AG10803 (cell line): Measurements from ENCODE around the gene PTGES2.

Experiments used
- DNase-seq: peaks from one replicate; pipeline ENCODE4 v3.0.0; 2010; ENCODE audit warnings: low read depth
- H3K4me3 ChIP-seq: 2 replicates; pipeline ENCODE4 v1.5.1; 2011; ENCODE audit warnings: mild to moderate bottlenecking, low read length, control low read depth
- TF ChIP-seq, protein P1 (sequence below): conservative IDR thresholded peaks from 2 replicates; pipeline ENCODE4 v1.5.1; 2011; ENCODE audit warnings: mild to moderate bottlenecking, low read length, control low read depth, inconsistent platforms

The PTGES2 gene

DNA sequence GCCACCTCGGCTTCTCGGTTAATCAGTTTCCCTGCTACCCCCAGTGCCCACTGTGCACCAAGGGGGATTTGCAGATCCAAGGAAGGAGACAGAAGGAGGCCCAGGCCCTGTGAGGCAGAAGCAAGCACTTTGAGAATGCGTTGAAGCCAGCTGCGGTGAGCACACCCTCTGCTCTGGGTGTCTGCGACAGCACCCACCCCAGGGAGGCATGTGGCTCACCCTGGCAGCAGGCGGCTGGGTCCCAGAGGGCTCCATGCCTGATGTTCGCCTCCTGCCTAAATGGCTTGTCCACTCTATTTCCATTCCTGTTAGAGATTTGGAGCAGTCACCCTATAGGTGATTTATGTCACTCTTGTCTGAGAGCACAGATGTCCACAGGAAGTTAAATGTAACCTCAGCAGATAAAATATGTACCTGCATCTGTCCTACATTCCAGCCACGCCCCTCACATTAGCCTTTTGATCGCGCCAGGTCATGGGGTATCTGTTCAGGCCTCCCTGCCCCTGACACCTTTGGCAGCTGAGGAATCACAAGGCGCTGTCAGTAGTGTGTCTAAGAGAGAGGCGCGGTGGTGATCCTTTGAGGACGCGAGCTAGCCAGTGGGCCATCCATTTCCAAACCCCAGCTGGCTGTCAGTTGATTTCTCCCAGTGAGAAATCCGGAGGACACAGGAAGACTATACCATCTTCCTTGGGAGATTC, 28.1 kb downstream of the PTGES2 start:
- DNase-seq: peak; percentile 65
- TF ChIP-seq, protein P1, sequence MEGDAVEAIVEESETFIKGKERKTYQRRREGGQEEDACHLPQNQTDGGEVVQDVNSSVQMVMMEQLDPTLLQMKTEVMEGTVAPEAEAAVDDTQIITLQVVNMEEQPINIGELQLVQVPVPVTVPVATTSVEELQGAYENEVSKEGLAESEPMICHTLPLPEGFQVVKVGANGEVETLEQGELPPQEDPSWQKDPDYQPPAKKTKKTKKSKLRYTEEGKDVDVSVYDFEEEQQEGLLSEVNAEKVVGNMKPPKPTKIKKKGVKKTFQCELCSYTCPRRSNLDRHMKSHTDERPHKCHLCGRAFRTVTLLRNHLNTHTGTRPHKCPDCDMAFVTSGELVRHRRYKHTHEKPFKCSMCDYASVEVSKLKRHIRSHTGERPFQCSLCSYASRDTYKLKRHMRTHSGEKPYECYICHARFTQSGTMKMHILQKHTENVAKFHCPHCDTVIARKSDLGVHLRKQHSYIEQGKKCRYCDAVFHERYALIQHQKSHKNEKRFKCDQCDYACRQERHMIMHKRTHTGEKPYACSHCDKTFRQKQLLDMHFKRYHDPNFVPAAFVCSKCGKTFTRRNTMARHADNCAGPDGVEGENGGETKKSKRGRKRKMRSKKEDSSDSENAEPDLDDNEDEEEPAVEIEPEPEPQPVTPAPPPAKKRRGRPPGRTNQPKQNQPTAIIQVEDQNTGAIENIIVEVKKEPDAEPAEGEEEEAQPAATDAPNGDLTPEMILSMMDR: no peak
- H3K4me3 ChIP-seq: peak overlapping the region; percentile 79

DNA sequence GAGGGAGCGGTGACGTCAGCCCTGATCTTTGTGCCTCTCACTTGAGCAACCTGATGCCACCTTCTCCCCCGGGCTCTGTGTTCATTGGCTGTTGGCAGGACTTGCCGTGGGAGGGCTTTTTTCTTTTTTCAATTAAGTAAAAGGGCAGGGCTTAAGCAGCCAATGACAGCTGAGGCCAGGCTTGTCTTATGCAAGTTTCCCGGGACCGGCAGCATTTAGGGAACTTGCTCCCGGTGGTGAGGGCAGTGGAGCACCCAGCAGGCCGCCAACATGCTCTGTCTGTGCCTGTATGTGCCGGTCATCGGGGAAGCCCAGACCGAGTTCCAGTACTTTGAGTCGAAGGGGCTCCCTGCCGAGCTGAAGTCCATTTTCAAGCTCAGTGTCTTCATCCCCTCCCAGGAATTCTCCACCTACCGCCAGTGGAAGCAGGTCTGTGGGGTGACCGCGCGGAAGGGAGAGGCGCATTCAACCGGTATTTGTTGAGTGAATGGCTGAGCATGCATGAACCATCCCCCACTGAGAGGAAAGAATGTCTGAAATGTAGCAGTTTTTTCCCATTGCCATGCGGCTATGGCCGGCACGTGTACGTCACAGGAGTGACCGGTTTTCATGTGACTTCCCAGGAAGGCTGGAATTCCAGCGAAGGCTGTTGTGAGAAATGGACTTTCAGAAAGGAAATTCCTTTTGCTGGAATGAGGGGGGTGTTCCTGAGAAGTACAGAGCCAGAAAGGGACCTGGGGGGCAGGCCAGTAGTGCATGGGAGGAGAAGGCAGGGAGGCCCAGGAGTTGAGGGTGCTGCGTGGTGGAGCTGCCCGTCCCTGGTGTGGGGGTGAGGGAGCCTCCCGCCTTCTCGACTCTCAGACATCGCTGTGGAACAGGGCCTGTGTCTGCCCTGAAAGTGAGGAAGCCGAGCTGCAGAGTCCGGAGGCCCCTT, 29.0 kb downstream of the PTGES2 start:
- DNase-seq: peak; percentile 98
- TF ChIP-seq, protein P1: no peak
- H3K4me3 ChIP-seq: peak overlapping the region; percentile 79

DNA sequence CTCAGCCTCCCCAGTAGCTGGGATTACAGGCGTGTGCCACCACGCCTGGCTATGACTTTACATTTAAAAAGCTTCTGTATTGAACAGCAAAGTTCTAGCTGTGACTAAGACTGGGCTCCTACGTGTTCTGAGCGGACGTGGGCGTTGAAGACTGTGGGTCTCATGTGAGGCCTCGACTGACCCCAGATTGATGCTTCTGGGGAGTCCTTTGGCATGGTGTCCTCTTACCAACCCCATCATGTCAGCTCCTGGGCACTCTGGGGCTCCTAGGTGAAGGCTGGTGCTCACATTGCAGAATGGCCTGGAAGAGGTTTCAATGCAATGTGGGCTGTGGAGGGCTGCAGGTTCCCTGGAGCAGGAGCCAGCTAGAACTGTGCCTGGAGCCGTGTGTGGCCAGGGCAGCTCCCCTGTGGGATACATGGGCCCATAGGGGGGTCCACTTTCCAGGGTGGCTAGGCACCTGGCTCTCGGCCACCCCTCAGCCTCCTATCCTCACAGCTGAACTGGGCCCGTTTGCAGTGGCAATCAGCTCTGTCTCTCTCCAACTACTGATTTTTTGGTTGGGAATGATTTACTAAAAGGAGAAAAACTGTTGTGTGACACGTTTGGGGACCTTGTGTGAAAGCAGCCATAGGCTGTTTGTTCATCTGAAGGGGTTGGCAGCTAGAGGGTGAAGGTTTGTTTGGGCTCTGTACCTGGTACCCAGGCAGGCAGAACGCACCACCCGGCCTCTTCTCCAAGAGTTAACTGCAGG, 29.8 kb downstream of the PTGES2 start:
- DNase-seq: no peak
- TF ChIP-seq, protein P1: no peak
- peak overlapping the region; percentile 79 for H3K4me3 ChIP-seq

DNA sequence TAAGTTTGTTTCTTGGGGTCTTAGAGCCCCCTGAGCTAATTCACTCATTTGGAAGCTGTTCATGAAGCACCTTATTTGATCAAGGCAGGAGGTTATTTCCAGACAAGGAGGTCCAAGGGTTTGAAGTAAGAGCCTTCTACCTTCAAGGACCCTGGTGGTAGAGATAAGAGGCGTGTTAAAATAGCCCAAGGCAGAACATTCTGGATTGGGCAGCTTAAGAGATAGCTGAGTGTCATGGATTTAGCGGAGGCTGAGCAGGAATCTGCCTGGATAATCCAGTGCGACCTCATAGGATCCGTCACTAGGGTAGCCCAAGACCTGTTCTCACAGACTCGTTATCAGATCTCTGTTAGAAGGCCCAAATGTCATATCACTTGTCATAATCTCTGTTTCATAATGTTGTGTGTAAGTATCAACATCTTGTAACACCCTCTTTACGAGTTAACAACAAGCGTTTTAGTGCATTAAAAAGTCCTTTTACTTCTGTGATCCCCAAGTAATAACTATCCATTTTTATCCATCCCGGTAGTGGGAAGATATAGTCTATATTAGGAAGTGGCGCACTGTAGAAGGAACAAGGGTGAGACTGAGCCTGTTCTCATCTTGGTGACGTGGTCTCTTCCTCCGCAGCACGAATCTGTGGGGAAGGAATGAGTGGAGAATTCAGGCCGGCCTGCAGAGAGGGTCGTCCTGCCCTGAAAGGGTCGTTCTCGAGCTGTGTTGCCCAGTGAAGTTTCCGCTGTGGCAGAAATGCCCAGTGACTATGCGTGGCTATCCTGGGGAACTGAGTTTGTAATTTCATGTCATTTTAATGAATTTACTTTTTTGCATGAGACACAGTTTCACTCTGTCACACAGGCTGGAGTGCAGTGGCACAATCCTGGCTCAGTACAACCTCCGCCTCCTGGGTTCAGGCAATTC, 30.7 kb downstream of the PTGES2 start:
- DNase-seq: no peak
- TF ChIP-seq, protein P1: no peak
- H3K4me3 ChIP-seq: no peak overlapping the region

DNA sequence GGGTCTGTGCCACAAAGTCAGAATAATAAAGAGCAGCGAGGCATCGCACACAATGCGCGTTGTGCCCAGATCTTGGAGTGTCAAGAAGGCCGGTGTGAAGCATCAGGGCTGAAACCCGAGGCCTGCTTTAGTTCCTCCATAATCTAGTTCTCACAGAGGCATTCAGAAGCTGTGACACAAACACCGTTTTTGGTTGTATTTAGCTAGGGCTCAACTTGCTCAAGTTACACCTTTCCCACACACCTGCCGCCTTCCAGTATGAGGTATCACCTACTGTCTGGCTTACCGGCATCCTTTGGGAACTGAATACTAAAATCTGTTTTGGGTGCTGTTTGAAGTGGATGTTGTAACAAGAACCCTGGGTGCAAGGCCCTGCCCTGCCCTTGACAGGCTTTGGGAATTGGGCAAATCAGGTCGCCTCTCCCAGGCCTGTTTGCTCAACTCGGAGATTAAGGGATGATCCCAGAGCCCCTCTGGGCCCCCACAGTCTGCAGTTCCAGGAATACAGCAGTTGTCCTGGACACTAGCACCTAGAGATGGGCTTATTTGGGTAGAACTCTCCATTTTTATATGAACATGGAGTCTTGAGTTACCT, 32.5 kb downstream of the PTGES2 start:
- TF ChIP-seq, protein P1: no peak
- no peak for DNase-seq
- no peak overlapping the region for H3K4me3 ChIP-seq
